Measurements from ENCODE around the gene JARID2.

GRCh38 chr6:15554728-15555100 lies 308.8 kb downstream of the JARID2 start:
- TF ChIP-seq CTCF (IDR thresholded peaks at IDR 0.05): no peak
- TF ChIP-seq POLR2AphosphoS5 (IDR thresholded peaks at IDR 0.05; ENCODE audit: low read depth, low read length): no peak
- no peak for TF ChIP-seq SIN3A (IDR thresholded peaks at IDR 0.05; ENCODE audit: borderline replicate concordance, insufficient read depth, low read depth, low read length)
- no peak for TF ChIP-seq REST (IDR thresholded peaks at IDR 0.05; ENCODE audit: insufficient read depth in 1 of 2, low read depth in 2 of 2, low read length in 1 of 2)
